Stomach (tissue), 4 donors: ENCODE results near the gene BTG2.

Experiments used
- POLR2A ChIP-seq, 4 donors: fragments of 450-650 bp; IDR thresholded peaks; one replicate each; pipeline ENCODE4 v1.6.1; 2016; ENCODE audit warnings: antibody characterized with exemption in 4 of 4, control low read depth in 2 of 4, mild to moderate bottlenecking in 1 of 4, moderate library complexity in 1 of 4
- TF ChIP-seq, protein P1 (sequence below), 7 experiments: fragments of 450-650 bp in 4 of 7; fragments of 200-600 bp in 3 of 7; sonication (generic) in 3 of 7; IDR thresholded peaks; one replicate each; pipeline ENCODE4 v1.5.1; 2016 to 2019; ENCODE audit warnings: antibody characterized with exemption in 7 of 7, control low read depth in 2 of 7, mild to moderate bottlenecking in 1 of 7

DNA sequence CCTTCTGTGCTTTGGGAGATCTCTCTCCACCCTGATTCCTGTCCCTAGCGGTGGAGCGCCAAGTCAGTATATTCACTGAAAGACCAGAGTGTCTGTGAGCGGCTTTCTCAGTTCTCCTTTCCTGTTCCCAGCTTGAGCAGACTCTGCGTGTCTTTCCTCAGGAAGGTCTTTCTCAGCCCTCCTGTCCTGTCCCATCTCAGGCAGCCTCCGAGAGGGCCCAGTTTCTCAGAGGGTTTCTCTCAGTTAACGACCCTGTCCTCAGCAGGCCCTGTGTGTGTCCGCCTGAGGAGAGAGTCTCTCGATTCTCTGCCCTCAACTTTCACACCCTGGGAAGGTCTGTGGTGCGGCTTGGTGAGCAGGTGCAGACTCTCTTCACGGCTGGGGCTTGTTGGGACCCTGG, 41.8 kb upstream of the BTG2 start:
- TF ChIP-seq, protein P1, sequence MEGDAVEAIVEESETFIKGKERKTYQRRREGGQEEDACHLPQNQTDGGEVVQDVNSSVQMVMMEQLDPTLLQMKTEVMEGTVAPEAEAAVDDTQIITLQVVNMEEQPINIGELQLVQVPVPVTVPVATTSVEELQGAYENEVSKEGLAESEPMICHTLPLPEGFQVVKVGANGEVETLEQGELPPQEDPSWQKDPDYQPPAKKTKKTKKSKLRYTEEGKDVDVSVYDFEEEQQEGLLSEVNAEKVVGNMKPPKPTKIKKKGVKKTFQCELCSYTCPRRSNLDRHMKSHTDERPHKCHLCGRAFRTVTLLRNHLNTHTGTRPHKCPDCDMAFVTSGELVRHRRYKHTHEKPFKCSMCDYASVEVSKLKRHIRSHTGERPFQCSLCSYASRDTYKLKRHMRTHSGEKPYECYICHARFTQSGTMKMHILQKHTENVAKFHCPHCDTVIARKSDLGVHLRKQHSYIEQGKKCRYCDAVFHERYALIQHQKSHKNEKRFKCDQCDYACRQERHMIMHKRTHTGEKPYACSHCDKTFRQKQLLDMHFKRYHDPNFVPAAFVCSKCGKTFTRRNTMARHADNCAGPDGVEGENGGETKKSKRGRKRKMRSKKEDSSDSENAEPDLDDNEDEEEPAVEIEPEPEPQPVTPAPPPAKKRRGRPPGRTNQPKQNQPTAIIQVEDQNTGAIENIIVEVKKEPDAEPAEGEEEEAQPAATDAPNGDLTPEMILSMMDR (IDR thresholded peaks at IDR 0.05), result no peak
- no peak for TF ChIP-seq POLR2A (IDR thresholded peaks at IDR 0.05)
